Ovary (tissue), 9 donors: ENCODE data around the gene MAP6. TPM values are rescaled to one million over a fixed set of nuclear protein-coding genes. Genes with fewer than 3 reads are reported as not detected.
A peak's percentile ranks its signal among the peaks of the same experiment; 100 is the strongest.

Experiments used
- DNase-seq, 5 donors: peaks; one replicate each; pipeline ENCODE4 v3.0.0-alpha.2; 2019 to 2020
- H3K27ac ChIP-seq, 2 donors: fragments of 200-600 bp; one replicate each; pipeline versions ENCODE4 v1.5.1 to v1.8.0; 2019 to 2022
- H3K27me3 ChIP-seq: fragments of 200-600 bp; one replicate; pipeline ENCODE4 v1.8.0; 2022
- H3K36me3 ChIP-seq: fragments of 200-600 bp; sonication (generic); one replicate; pipeline ENCODE4 v1.5.1; 2019
- H3K4me1 ChIP-seq: one replicate; pipeline ENCODE4 v1.8.1; 2013; ENCODE audit warnings: mild to moderate bottlenecking, moderate library complexity; ENCODE audit not compliant: insufficient read depth
- H3K4me3 ChIP-seq: fragments of 200-600 bp; sonication (generic); one replicate; pipeline ENCODE4 v1.5.1; 2017
- H3K9me3 ChIP-seq, 2 donors: fragments of 200-600 bp in 1 of 2; sonication (generic) in 1 of 2; one replicate each; pipeline versions ENCODE4 v1.5.1 to v1.8.1; 2013 to 2019; ENCODE audit warnings: mild to moderate bottlenecking in 1 of 2, moderate library complexity in 1 of 2
- CTCF ChIP-seq, 3 donors: fragments of 450-650 bp in 2 of 3; fragments of 200-600 bp in 1 of 3; IDR thresholded peaks; one replicate each; pipeline versions ENCODE4 v1.5.1 to v1.8.0; 2016 to 2022; ENCODE audit warnings: antibody characterized with exemption in 3 of 3, mild to moderate bottlenecking in 1 of 3
- EP300 ChIP-seq: sonication (generic); formaldehyde crosslinking; IDR thresholded peaks from one replicate; pipeline ENCODE4 v1.6.1; 2017; ENCODE audit warnings: antibody characterized with exemption
- POLR2A ChIP-seq: fragments of 450-650 bp; IDR thresholded peaks from one replicate; pipeline ENCODE4 v1.6.1; 2017; ENCODE audit warnings: antibody characterized with exemption, mild to moderate bottlenecking, moderate library complexity
- WGBS, 3 donors: extraction: QIAGEN DNeasy Blood & Tissue Kit in 1 of 3; methylation state at CpG; one replicate each; pipeline versions ENCODE4 v1.1.5 to v1.1.7; 2013 to 2017; 5-methylcytosine and 5-hydroxymethylcytosine counted together
- intact Hi-C, 4 donors: fragments of 100-400 bp; cut with DNase I; formaldehyde crosslinking; loops; one replicate each; pipeline versions ENCODE4 v1.11.0 to v1.15.1; 2022 to 2023
- polyA plus RNA-seq, 2 donors: library from polyadenylated mRNA; stranded (reverse); fragments of 200-250 nt in 1 of 2; fragments of 350-450 nt in 1 of 2; fragmentation: Illumina TruSeq in 1 of 2; extraction: RNeasy Lipid Tissue Mini Kit (QIAGEN cat#74804) in 1 of 2; gene quantifications; one replicate each; pipeline ENCODE4 v1.2.3, GENCODE V29; 2013 to 2014
- total RNA-seq, 7 donors: library from RNA; depleted of rRNA in 2 of 7; stranded (reverse); fragments of >200 nt in 2 of 7; fragmentation: NEBNext Ultra II Directional in 3 of 7; extraction: Animal tissue kit (Norgen Biotek cat#: 25700) in 3 of 7; gene quantifications; one replicate each; pipeline versions ENCODE4 v1.1.0 to v1.2.4, GENCODE V29; 2016 to 2023
- donor health status: DM: no; HTN: no; CAD: no; lungs with moderate emphysema.
- donor health status: DM: no; HTN: no; CAD: no.
- donor health status: Bipolar disorder and iron deficiency.
- donor health status: DM: yes; HTN: yes; CAD: no.
- donor health status: DM: no; HTN: no; CAD: no.
- donor health status: DM: yes; HTN: yes; CAD: no.

Gene MAP6
- total and polyA plus RNA-seq, 9 donors, result 2.1 to 18.7 (median 8.8) TPM

- no peaks in the 10 kb centered on the region for H3K27me3 ChIP-seq
- no peak overlapping the region for H3K27ac ChIP-seq
- peaks cover 10% of the 10 kb centered on the region for H3K4me1 ChIP-seq
- H3K36me3 ChIP-seq, result no peaks in the 10 kb centered on the region
- no peak overlapping the region for H3K4me3 ChIP-seq
- TF ChIP-seq CTCF (IDR thresholded peaks at IDR 0.05), result no peak
- TF ChIP-seq EP300, result no peak
- no peak for TF ChIP-seq POLR2A
- 95 to 98% (median 96%) methylated on average over 5 of the region's 5 CpGs for WGBS, 3 donors
- DNase-seq, result no peak
- H3K9me3 ChIP-seq, result no peaks in the 10 kb centered on the region
- intact Hi-C loops, result loop anchor here (2.0 to 10.0 kb wide), 7 partner anchors 33 to 265 kb away; partner anchors contain the start of genes MAP6 (in 2 of the 4), DGAT2 (in 1 of the 4) and UVRAG (in 1 of the 4)
Measured at GRCh38 chr11:75549370-75549958, 119.4 kb downstream of the MAP6 start.

- TF ChIP-seq EP300 (no peak), CTCF (IDR thresholded peaks at IDR 0.05) (no peak), POLR2A (no peak)
- intact Hi-C loops, result loop anchor here (2.0 to 10.0 kb wide), 7 partner anchors 34 to 266 kb away; partner anchors contain the start of genes MAP6 (in 2 of the 4), DGAT2 (in 1 of the 4) and UVRAG (in 1 of the 4)
- Histone ChIP-seq H3K27me3 (no peaks in the 10 kb centered on the region), H3K9me3 (no peaks in the 10 kb centered on the region), H3K27ac (no peak overlapping the region), H3K36me3 (no peaks in the 10 kb centered on the region), H3K4me1 (peaks cover 6% of the 10 kb centered on the region), H3K4me3 (no peak overlapping the region)
- WGBS, 3 donors, result 96 to 99% (median 97%) methylated on average over 8 of the region's 8 CpGs
- DNase-seq, result no peak
Measured at GRCh38 chr11:75548595-75549272, 120.1 kb downstream of the MAP6 start.

GRCh38 chr11:75547617-75548058 is 121.2 kb downstream of the MAP6 start:
- Histone ChIP-seq H3K36me3 (no peaks in the 10 kb centered on the region), H3K4me3 (no peak overlapping the region), H3K9me3 (no peaks in the 10 kb centered on the region), H3K27me3 (no peaks in the 10 kb centered on the region), H3K27ac (no peak overlapping the region), H3K4me1 (peaks cover 4% of the 10 kb centered on the region)
- TF ChIP-seq CTCF (IDR thresholded peaks at IDR 0.05) (peak; percentile 91 to 96 (median 92)), EP300 (no peak), POLR2A (no peak)
- intact Hi-C loops, result loop anchor here (2.0 to 10.0 kb wide), 7 partner anchors 35 to 267 kb away; partner anchors contain the start of genes MAP6 (in 2 of the 4), DGAT2 (in 1 of the 4) and UVRAG (in 1 of the 4)
- peak; percentile 76 to 83 (median 81) for DNase-seq
- WGBS, 3 donors, result 17 to 24% (median 23%) methylated on average over 7 of the region's 7 CpGs

GRCh38 chr11:75547177-75547576 is 121.7 kb downstream of the MAP6 start:
- Histone ChIP-seq H3K9me3 (no peaks in the 10 kb centered on the region), H3K27me3 (no peaks in the 10 kb centered on the region), H3K4me1 (peaks cover 4% of the 10 kb centered on the region), H3K36me3 (no peaks in the 10 kb centered on the region), H3K4me3 (no peak overlapping the region), H3K27ac (no peak overlapping the region)
- TF ChIP-seq POLR2A (no peak), CTCF (IDR thresholded peaks at IDR 0.05) (no peak), EP300 (no peak)
- WGBS, 3 donors, result 93 to 99% (median 94%) methylated on average over 1 of the region's 1 CpG
- intact Hi-C loops, result loop anchor here (5.0 to 10.0 kb wide), 6 partner anchors 35 to 268 kb away; partner anchors contain the start of genes MAP6 (in 2 of the 4), DGAT2 (in 1 of the 4) and UVRAG (in 1 of the 4)
- DNase-seq, result no peak
